HepG2 (cell line): ENCODE data around the gene TTLL12. TPM values are rescaled to one million over a fixed set of nuclear protein-coding genes. Genes with fewer than 3 reads are reported as not detected.

ENCODE experiments used
- ATAC-seq: fragments of 200-7000 bp; cut with Tn5 transposase; 3 replicates; pipeline ENCODE4 v1.9.1; 2020; ENCODE audit warnings: mild to moderate bottlenecking, moderate library complexity
- BruUV-seq: library from RNA; stranded (reverse); fragments of 400-500 nt; replicated peaks from 2 replicates; lab custom pipeline; 2021; lab: Mats Ljungman, UMichigan
- CTCF ChIA-PET: fragments of 300-600 bp; formaldehyde crosslinking; extraction: SDS; loops from one replicate; lab custom pipeline; 2021; ENCODE audit warnings: low total read pairs, inconsistent platforms, low intra/inter-chr PET ratio; lab: Yijun Ruan, JAX
- POLR2A ChIA-PET: fragments of 350-600 bp; sonication (Branson Sonifier 250); formaldehyde crosslinking; loops from one replicate; lab custom pipeline; 2020; ENCODE audit warnings: antibody characterized with exemption, inconsistent platforms; lab: Yijun Ruan, JAX
- DNase-seq: peaks from one replicate; pipeline ENCODE4 v3.0.0-alpha.2; 2015; ENCODE audit warnings: low spot score
- FAIRE-seq: peaks from 3 replicates; lab custom pipeline; 2011; peaks lifted over from hg19 to GRCh38; lab: Jason Lieb, UNC
- H2AFZ ChIP-seq: one replicate; pipeline ENCODE4 v1.6.1; 2011; ENCODE audit warnings: low read length, inconsistent platforms
- H3K27ac ChIP-seq: fragments of 300-600 bp; 3 replicates; pipeline ENCODE4 v1.8.0; 2011; ENCODE audit warnings: mixed run types, mild to moderate bottlenecking, mixed read lengths, low read length, inconsistent platforms; ENCODE audit not compliant: insufficient read depth; ENCODE audit errors: extremely low read length
- H3K27me3 ChIP-seq, 2 experiments: fragments of 200-600 bp in 1 of 2; 2 replicates in 1 of 2; 3 replicates in 1 of 2; pipeline versions ENCODE4 v1.6.0 to v1.8.0; 2011; ENCODE audit warnings: low read length in 2 of 2, mild to moderate bottlenecking in 2 of 2, moderate library complexity in 2 of 2, inconsistent platforms in 1 of 2; ENCODE audit not compliant: insufficient read depth in 2 of 2, control insufficient read depth in 1 of 2
- H3K36me3 ChIP-seq, 2 experiments: fragments of 200-600 bp in 1 of 2; replicated peaks in 1 of 2; 2 replicates in 1 of 2; 3 replicates in 1 of 2; pipeline versions ENCODE4 v1.5.1 to v1.8.0; 2011; ENCODE audit warnings: low read length in 2 of 2, inconsistent platforms in 1 of 2; ENCODE audit not compliant: insufficient read depth in 2 of 2, control insufficient read depth in 1 of 2
- H3K4me1 ChIP-seq: 2 replicates; pipeline ENCODE4 v1.5.1; 2012; ENCODE audit warnings: low read length, inconsistent platforms; ENCODE audit not compliant: insufficient read depth
- H3K4me2 ChIP-seq: 2 replicates; pipeline ENCODE4 v1.6.0; 2011; ENCODE audit warnings: low read depth, low read length, inconsistent platforms
- H3K4me3 ChIP-seq, 3 experiments: fragments of 200-600 bp in 1 of 3; sonication (generic), shearing (Covaris generic) in 1 of 3; replicated peaks in 1 of 3; 2 replicates each; pipeline ENCODE4 v1.5.1; 2011 to 2016; ENCODE audit warnings: low read length in 3 of 3, inconsistent platforms in 2 of 3, low read depth in 2 of 3, mild to moderate bottlenecking in 2 of 3, control low read depth in 1 of 3, mixed read lengths in 1 of 3; ENCODE audit not compliant: insufficient read depth in 1 of 3
- H3K79me2 ChIP-seq: one replicate; pipeline ENCODE4 v1.6.1; 2011; ENCODE audit warnings: low read length, inconsistent platforms; ENCODE audit not compliant: insufficient read depth
- H3K9ac ChIP-seq: 2 replicates; pipeline ENCODE4 v1.6.0; 2011; ENCODE audit warnings: mild to moderate bottlenecking, low read depth, low read length, inconsistent platforms; ENCODE audit not compliant: insufficient read depth
- H3K9me3 ChIP-seq: 2 replicates; pipeline ENCODE4 v1.5.1; 2012; ENCODE audit warnings: mild to moderate bottlenecking, low read length
- H4K20me1 ChIP-seq: 2 replicates; pipeline ENCODE4 v1.6.0; 2011; ENCODE audit warnings: inconsistent platforms, mild to moderate bottlenecking, low read length, moderate library complexity; ENCODE audit not compliant: insufficient read depth
- HOXA3 ChIP-seq: sonication (generic); formaldehyde crosslinking; IDR thresholded peaks from 2 replicates; pipeline ENCODE4 v1.5.0; 2020; ENCODE audit warnings: missing genetic modification reagents
- KMT2B ChIP-seq: IDR thresholded peaks from 2 replicates; pipeline ENCODE4 v1.6.1; 2016; ENCODE audit warnings: missing genetic modification reagents, missing compliant biosample characterization
- TFDP1 ChIP-seq: IDR thresholded peaks from 2 replicates; pipeline ENCODE4 v1.6.1; 2016; ENCODE audit warnings: missing compliant biosample characterization, missing genetic modification reagents, borderline replicate concordance
- ZKSCAN1 ChIP-seq: fragments of 150-350 bp; IDR thresholded peaks from 2 replicates; pipeline ENCODE4 v1.6.1; 2014; ENCODE audit warnings: low read length
- ZNF407 ChIP-seq: sonication (generic); formaldehyde crosslinking; IDR thresholded peaks from one replicate; pipeline ENCODE4 v1.5.1; 2020; ENCODE audit warnings: mild to moderate bottlenecking, missing genetic modification reagents; ENCODE audit errors: not compliant biosample characterization
- ZNF530 ChIP-seq: sonication (generic); formaldehyde crosslinking; IDR thresholded peaks from 2 replicates; pipeline ENCODE4 v1.5.0; 2020; ENCODE audit warnings: low read depth, mild to moderate bottlenecking, missing genetic modification reagents
- WGBS: methylation state at CpG from one replicate; pipeline ENCODE4 v1.1.6; 2017; ENCODE audit warnings: low lambda C conversion rate; 5-methylcytosine and 5-hydroxymethylcytosine counted together
- in situ Hi-C: cut with HindIII; loops from 2 replicates; pipeline ENCODE4 v1.10.0; 2017; ENCODE audit warnings: low pct_unique_long_range_greater_than_20kb; ENCODE audit not compliant: extremely low pct_ligation_motif_present
- intact Hi-C: fragments of 100-400 bp; cut with micrococcal nuclease; formaldehyde crosslinking; loops from one replicate; pipeline ENCODE4 v1.10.0; 2022; ENCODE audit not compliant: unreplicated experiment
- polyA plus RNA-seq, 8 experiments: library from polyadenylated mRNA; depleted of rRNA in 3 of 8; stranded (reverse) in 7 of 8; unstranded in 1 of 8; fragments of >200 nt; fragmentation: Illumina TruSeq in 4 of 8; extraction: Trizol in 4 of 8; gene quantifications; 2 replicates each; pipeline versions ENCODE4 v1.2.1 to v1.2.3, GENCODE V29; 2011 to 2016; ENCODE audit warnings: low read depth in 4 of 8, missing spikeins in 1 of 8, mixed read lengths in 1 of 8; ENCODE audit not compliant: insufficient read depth in 1 of 8
- total RNA-seq, 5 experiments: library from RNA; depleted of rRNA; stranded (reverse); fragments of >200 nt; fragmentation: Illumina TruSeq; extraction: Trizol; gene quantifications; 2 replicates each; pipeline ENCODE4 v1.2.3, GENCODE V29; 2016; ENCODE audit warnings: low read depth in 1 of 5

TTLL12 gene
- total and polyA plus RNA-seq, 2 of the 13 experiments (the other 11 are each of a cell fraction or from before 2014, with no cell fraction given): 11.9 to 38.1 TPM

GRCh38 chr22:43217285-43218030 is 30.5 kb upstream of the TTLL12 start:
- Histone ChIP-seq H3K79me2 (no peaks in the 10 kb centered on the region), H3K4me1 (peaks cover 6% of the 10 kb centered on the region; the same call in 1 of the 2 replicates), H3K4me3 (no peak overlapping the region), H3K4me2 (no peak overlapping the region), H2AFZ (no peak overlapping the region), H3K27ac (no peak overlapping the region), H3K27me3 (peaks cover 14 to 44% of the 10 kb centered on the region in 2 experiments), H3K9ac (no peak overlapping the region), H4K20me1 (no peaks in the 10 kb centered on the region), H3K9me3 (no peaks in the 10 kb centered on the region), H3K36me3 (no peaks in the 10 kb centered on the region)
- in situ Hi-C loops: no loop called here
- POLR2A ChIA-PET: no interaction called here
- no peak for DNase-seq
- ATAC-seq: no peak
- CTCF ChIA-PET: no interaction called here
- no peak for FAIRE-seq
- intact Hi-C loops: no loop called here
- TF ChIP-seq ZNF530 (CRISPR knock-in tag): no peak
- no peak for TF ChIP-seq KMT2B (CRISPR knock-in tag)
- no peak for TF ChIP-seq HOXA3 (CRISPR knock-in tag)
- TF ChIP-seq ZKSCAN1: no peak
- BruUV-seq: no TSS peak
- WGBS: 52% methylated on average over 32 of the region's 32 CpGs

- no peaks in the 10 kb centered on the region for H3K79me2 ChIP-seq
- no peak for DNase-seq
- H3K9ac ChIP-seq: no peak overlapping the region
- ChIA-PET CTCF (no interaction called here), POLR2A (no interaction called here)
- no TSS peak for BruUV-seq
- in situ Hi-C loops (no loop called here), intact Hi-C loops (no loop called here)
- H3K36me3 ChIP-seq: no peaks in the 10 kb centered on the region
- no peak overlapping the region for H3K4me2 ChIP-seq
- no peak overlapping the region for H3K4me3 ChIP-seq
- no peak overlapping the region for H3K27ac ChIP-seq
- H4K20me1 ChIP-seq: no peaks in the 10 kb centered on the region
- no peaks in the 10 kb centered on the region for H3K4me1 ChIP-seq
- 62% methylated on average over 6 of the region's 6 CpGs for WGBS
- no peak for ATAC-seq
- no peak overlapping the region for H2AFZ ChIP-seq
- FAIRE-seq: no peak
- no peaks in the 10 kb centered on the region for H3K9me3 ChIP-seq
- H3K27me3 ChIP-seq: peaks cover 13 to 45% of the 10 kb centered on the region in 2 experiments
- TF ChIP-seq TFDP1 (no peak), ZNF407 (CRISPR knock-in tag) (no peak)
Observed at GRCh38 chr22:43216738-43217137, 29.8 kb upstream of the TTLL12 start.
